Fibroblast of lung (primary cell): ENCODE measurements around the gene ING2. TPM values are rescaled to one million over a fixed set of nuclear protein-coding genes. Genes with fewer than 3 reads are reported as not detected.

Experiments
- DNase-seq, 2 donors: peaks; one replicate each; pipeline versions ENCODE4 v3.0.0 to v3.0.0-alpha.2; 2010; ENCODE audit warnings: low read depth in 2 of 2
- H2AFZ ChIP-seq: 2 replicates; pipeline ENCODE4 v1.5.1; 2012; ENCODE audit warnings: low read length, control low read depth, inconsistent platforms
- H3K27ac ChIP-seq: 2 replicates; pipeline ENCODE4 v1.5.1; 2011; ENCODE audit warnings: low read length, control low read depth; ENCODE audit not compliant: insufficient read depth
- H3K27me3 ChIP-seq: 2 replicates; pipeline ENCODE4 v1.5.1; 2011; ENCODE audit warnings: mild to moderate bottlenecking, low read length; ENCODE audit not compliant: control insufficient read depth, insufficient read depth
- H3K36me3 ChIP-seq: 2 replicates; pipeline ENCODE4 v1.5.1; 2011; ENCODE audit warnings: low read length; ENCODE audit not compliant: control insufficient read depth, insufficient read depth
- H3K4me1 ChIP-seq: 2 replicates; pipeline ENCODE4 v1.5.1; 2011; ENCODE audit warnings: low read length; ENCODE audit not compliant: control insufficient read depth, insufficient read depth; ENCODE audit errors: extremely low read depth
- H3K4me2 ChIP-seq: 2 replicates; pipeline ENCODE4 v1.5.1; 2011; ENCODE audit warnings: low read length, control low read depth; ENCODE audit not compliant: insufficient read depth; ENCODE audit errors: extremely low read depth
- H3K4me3 ChIP-seq, 4 experiments: fragments of 200-600 bp in 1 of 4; sonication (generic) in 1 of 4; replicated peaks in 1 of 4; 2 replicates each; pipeline ENCODE4 v1.5.1; 2011 to 2016; ENCODE audit warnings: low read length in 4 of 4, low read depth in 3 of 4, mild to moderate bottlenecking in 3 of 4, control low read depth in 2 of 4, inconsistent platforms in 1 of 4, mixed read lengths in 1 of 4; ENCODE audit not compliant: insufficient read depth in 1 of 4; ENCODE audit errors: control extremely low read depth in 1 of 4
- H3K79me2 ChIP-seq: 2 replicates; pipeline ENCODE4 v1.5.1; 2012; ENCODE audit warnings: mild to moderate bottlenecking, low read length, inconsistent platforms; ENCODE audit not compliant: control insufficient read depth, insufficient read depth
- H3K9ac ChIP-seq: 2 replicates; pipeline ENCODE4 v1.5.1; 2011; ENCODE audit warnings: mild to moderate bottlenecking, low read length, control low read depth; ENCODE audit not compliant: insufficient read depth
- H3K9me3 ChIP-seq: 2 replicates; pipeline ENCODE4 v1.5.1; 2012; ENCODE audit warnings: low read depth, low read length; ENCODE audit not compliant: control insufficient read depth, insufficient read depth
- H4K20me1 ChIP-seq: 2 replicates; pipeline ENCODE4 v1.5.1; 2011; ENCODE audit warnings: low read length; ENCODE audit not compliant: control insufficient read depth, insufficient read depth; ENCODE audit errors: extremely low read depth
- CTCF ChIP-seq, 2 donors: IDR thresholded peaks in 1 of 2; conservative IDR thresholded peaks in 1 of 2; 1 replicate in 1 of 2; 2 replicates in 1 of 2; pipeline ENCODE4 v1.5.1; 2011 to 2012; ENCODE audit warnings: low read length in 2 of 2, control low read depth in 1 of 2, inconsistent platforms in 1 of 2, low read depth in 1 of 2, mild to moderate bottlenecking in 1 of 2
- EZH2 ChIP-seq: IDR thresholded peaks from 2 replicates; pipeline ENCODE4 v1.5.1; 2012; ENCODE audit warnings: low read length, control low read depth, mild to moderate bottlenecking; ENCODE audit errors: missing control alignments
- polyA plus RNA-seq, 2 donors: library from polyadenylated mRNA; depleted of rRNA in 1 of 2; stranded (reverse) in 1 of 2; unstranded in 1 of 2; fragments of >200 nt; gene quantifications; 2 replicates each; pipeline ENCODE4 v1.2.1, GENCODE V29; 2011 to 2012; ENCODE audit warnings: missing spikeins in 1 of 2
- total RNA-seq: library from RNA; depleted of rRNA; stranded (reverse); fragments of >200 nt; gene quantifications from 2 replicates; pipeline ENCODE4 v1.2.1, GENCODE V29; 2014

ING2 gene
- total and polyA plus RNA-seq, 2 donors (not counting 1 experiment from before 2014, with no cell fraction given) = 7.9 to 12.1 TPM

GRCh38 chr4:183469285-183469684 lies 35.6 kb upstream of the ING2 start:
- no peaks in the 10 kb centered on the region for H3K4me1 ChIP-seq
- no peak overlapping the region for H3K4me3 ChIP-seq
- no peaks in the 10 kb centered on the region for H4K20me1 ChIP-seq
- H3K36me3 ChIP-seq = no peaks in the 10 kb centered on the region
- DNase-seq = no peak
- H3K79me2 ChIP-seq = no peaks in the 10 kb centered on the region
- TF ChIP-seq EZH2 = no peak
- TF ChIP-seq CTCF (conservative IDR thresholded peaks at IDR 0.05 in 1 of 2, IDR thresholded peaks at IDR 0.05 in 1 of 2; ENCODE audit: low read depth in 1 of 2, low read length in 2 of 2) = no peak
- H3K4me2 ChIP-seq = no peak overlapping the region
- H3K27me3 ChIP-seq = no peaks in the 10 kb centered on the region
- no peak overlapping the region for H3K27ac ChIP-seq
- H3K9ac ChIP-seq = no peak overlapping the region
- no peaks in the 10 kb centered on the region for H3K9me3 ChIP-seq
- H2AFZ ChIP-seq = no peak overlapping the region

- no peak overlapping the region for H2AFZ ChIP-seq
- H3K27ac ChIP-seq = no peak overlapping the region
- no peak overlapping the region for H3K9ac ChIP-seq
- H3K4me3 ChIP-seq = no peak overlapping the region
- no peaks in the 10 kb centered on the region for H3K9me3 ChIP-seq
- H3K27me3 ChIP-seq = no peaks in the 10 kb centered on the region
- TF ChIP-seq EZH2 = no peak
- TF ChIP-seq CTCF (conservative IDR thresholded peaks at IDR 0.05 in 1 of 2, IDR thresholded peaks at IDR 0.05 in 1 of 2; ENCODE audit: low read depth in 1 of 2, low read length in 2 of 2) = no peak
- peak in 1 of 2 donors; percentile 78 for DNase-seq
- no peak overlapping the region for H3K4me2 ChIP-seq
- no peaks in the 10 kb centered on the region for H4K20me1 ChIP-seq
- H3K79me2 ChIP-seq = no peaks in the 10 kb centered on the region
- no peaks in the 10 kb centered on the region for H3K36me3 ChIP-seq
- no peaks in the 10 kb centered on the region for H3K4me1 ChIP-seq
Measured at GRCh38 chr4:183469936-183470335, 34.9 kb upstream of the ING2 start.

GRCh38 chr4:183470821-183471220 lies 34.0 kb upstream of the ING2 start:
- H3K27ac ChIP-seq = no peak overlapping the region
- no peaks in the 10 kb centered on the region for H3K27me3 ChIP-seq
- TF ChIP-seq EZH2 (no peak), CTCF (conservative IDR thresholded peaks at IDR 0.05 in 1 of 2, IDR thresholded peaks at IDR 0.05 in 1 of 2; ENCODE audit: low read depth in 1 of 2, low read length in 2 of 2) (no peak)
- no peaks in the 10 kb centered on the region for H4K20me1 ChIP-seq
- H3K36me3 ChIP-seq = no peaks in the 10 kb centered on the region
- no peak overlapping the region for H3K4me3 ChIP-seq
- H3K4me2 ChIP-seq = no peak overlapping the region
- no peaks in the 10 kb centered on the region for H3K4me1 ChIP-seq
- no peaks in the 10 kb centered on the region for H3K9me3 ChIP-seq
- H3K79me2 ChIP-seq = no peaks in the 10 kb centered on the region
- no peak for DNase-seq
- no peak overlapping the region for H2AFZ ChIP-seq
- no peak overlapping the region for H3K9ac ChIP-seq
